Neural progenitor cell (in vitro differentiated cells): ENCODE measurements around the gene OSM.

ENCODE experiments used
- EZH2 ChIP-seq: fragments of 200-600 bp; sonication (generic); IDR thresholded peaks from 2 replicates; pipeline ENCODE4 v1.6.1; 2017; ENCODE audit warnings: antibody characterized with exemption, mild to moderate bottlenecking, moderate library complexity
- TF ChIP-seq, protein P1 (sequence below): fragments of 200-600 bp; sonication (generic); IDR thresholded peaks from 2 replicates; pipeline ENCODE4 v1.5.1; 2017; ENCODE audit warnings: antibody characterized with exemption, mild to moderate bottlenecking

- TF ChIP-seq, protein P1, sequence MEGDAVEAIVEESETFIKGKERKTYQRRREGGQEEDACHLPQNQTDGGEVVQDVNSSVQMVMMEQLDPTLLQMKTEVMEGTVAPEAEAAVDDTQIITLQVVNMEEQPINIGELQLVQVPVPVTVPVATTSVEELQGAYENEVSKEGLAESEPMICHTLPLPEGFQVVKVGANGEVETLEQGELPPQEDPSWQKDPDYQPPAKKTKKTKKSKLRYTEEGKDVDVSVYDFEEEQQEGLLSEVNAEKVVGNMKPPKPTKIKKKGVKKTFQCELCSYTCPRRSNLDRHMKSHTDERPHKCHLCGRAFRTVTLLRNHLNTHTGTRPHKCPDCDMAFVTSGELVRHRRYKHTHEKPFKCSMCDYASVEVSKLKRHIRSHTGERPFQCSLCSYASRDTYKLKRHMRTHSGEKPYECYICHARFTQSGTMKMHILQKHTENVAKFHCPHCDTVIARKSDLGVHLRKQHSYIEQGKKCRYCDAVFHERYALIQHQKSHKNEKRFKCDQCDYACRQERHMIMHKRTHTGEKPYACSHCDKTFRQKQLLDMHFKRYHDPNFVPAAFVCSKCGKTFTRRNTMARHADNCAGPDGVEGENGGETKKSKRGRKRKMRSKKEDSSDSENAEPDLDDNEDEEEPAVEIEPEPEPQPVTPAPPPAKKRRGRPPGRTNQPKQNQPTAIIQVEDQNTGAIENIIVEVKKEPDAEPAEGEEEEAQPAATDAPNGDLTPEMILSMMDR, result no peak
- TF ChIP-seq EZH2, result no peak
Observed at GRCh38 chr22:30294830-30295229, 28.2 kb upstream of the OSM start.
